ENCODE results near the gene TNFRSF14.

TNFRSF14 gene

DNA sequence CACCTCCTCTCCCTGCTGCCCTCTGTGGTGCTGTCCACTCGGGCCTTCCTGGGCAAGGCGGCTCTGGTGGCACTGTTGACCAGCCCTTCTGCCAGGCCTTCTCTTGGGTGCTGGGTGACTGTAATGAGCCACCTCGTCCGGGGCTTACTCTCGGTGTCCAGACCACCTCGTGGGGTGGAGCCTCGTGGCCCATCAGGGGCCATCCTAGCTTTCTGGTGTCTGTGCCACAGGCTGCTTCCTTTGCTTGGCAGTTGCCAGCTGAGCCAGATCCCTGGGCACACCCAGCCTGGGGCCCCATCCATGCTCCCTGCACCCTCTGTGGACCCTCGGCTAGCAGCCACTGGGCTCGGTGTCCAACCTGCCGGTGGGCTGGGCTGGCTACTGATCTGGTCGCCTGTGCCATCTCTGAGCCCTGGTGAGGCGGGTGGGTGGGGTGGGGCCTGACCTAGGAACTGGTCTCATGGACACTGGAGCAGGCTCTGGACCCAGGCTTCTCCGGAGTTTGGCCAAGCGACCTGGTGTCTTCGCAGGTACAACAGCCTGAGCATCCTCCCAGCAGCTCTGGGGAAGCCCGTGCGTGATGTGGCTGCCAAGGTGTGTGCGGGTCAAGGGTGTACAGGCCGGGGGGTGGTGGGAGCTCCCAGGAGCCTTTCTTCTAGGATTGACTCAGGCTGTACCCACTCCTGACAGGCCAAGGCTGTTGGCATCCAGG, 31.8 kb downstream of the TNFRSF14 start:
- DNase-seq (ENCODE audit: low read depth in 2 of 2): no peak

DNA sequence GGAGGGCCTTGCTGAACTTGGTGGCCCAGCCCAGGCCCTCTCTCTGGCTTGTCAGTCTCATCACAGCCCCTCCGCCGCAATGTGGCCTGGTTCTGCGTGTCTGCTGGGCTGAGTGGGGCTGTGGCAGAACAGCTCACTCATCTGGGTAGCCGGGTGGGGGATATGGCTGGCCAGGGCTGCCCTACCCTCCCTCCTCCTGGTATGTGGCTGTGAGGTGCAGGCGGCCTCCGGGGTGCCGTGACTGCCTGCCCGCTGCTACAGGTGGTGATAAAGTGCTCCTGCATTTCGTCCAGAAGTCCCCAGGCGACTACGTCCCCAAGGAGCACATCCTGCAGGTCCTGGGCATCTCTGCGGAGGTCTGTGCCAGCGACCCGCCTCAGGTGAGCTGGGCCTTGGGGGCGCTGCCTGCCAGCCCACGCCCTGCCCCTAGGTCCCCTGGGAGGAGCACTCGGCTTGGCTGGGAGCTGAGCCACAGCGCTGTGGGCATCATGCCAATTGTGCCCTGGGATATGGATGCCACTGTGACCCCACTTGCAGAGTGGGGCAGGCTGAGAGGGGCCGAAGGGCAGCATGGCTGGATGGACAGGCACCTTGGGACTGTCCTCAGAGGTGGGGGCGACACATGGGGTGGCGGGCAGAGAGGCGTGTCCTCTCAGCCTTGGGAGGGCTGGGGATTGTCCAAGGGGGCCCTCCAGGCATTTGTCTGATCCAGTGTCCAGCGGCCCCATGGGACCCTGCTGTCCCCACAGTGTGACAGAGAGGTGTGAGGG, 32.7 kb downstream of the TNFRSF14 start:
- DNase-seq (ENCODE audit: low read depth in 2 of 2): no peak

DNA sequence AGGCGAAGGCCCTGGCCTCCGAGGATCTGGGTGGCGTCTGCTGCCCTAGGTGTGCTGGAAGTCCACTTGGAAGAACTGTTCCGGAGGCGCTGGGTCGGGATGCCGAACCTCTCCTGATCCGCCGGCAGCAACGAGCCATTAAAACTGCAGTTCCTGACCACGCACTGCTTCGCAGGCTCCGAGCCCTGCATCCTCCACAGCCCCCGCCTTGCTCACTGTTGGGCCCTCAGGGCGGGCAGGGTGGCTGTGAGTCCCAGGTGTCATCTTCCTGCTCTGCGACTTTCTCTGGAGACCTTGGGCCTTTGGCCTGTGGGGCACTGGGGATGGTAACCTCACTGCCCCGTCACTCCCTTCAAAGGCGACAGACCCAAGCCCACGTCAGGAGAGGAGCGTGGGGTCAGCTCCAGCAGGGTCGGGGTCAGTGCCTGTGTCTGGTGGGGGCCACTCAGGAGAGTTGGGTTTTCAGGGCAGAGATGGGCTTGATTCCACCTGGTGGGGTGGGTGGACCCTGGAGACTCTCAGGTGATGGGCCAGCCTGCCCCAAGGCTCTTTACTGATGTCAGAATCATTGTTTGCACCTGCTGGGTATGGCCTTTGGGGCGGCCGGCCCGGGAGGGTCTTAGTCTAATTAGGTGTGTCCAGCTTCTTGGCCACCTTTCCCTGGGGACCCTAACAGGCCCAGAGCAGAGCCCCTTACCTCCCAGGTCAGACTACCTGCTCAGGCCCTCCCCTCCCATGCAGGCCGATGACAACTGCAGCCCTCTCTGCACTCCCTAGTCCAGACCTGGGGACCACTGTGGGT, 33.5 kb downstream of the TNFRSF14 start:
- DNase-seq (ENCODE audit: low read depth in 2 of 2): no peak

DNA sequence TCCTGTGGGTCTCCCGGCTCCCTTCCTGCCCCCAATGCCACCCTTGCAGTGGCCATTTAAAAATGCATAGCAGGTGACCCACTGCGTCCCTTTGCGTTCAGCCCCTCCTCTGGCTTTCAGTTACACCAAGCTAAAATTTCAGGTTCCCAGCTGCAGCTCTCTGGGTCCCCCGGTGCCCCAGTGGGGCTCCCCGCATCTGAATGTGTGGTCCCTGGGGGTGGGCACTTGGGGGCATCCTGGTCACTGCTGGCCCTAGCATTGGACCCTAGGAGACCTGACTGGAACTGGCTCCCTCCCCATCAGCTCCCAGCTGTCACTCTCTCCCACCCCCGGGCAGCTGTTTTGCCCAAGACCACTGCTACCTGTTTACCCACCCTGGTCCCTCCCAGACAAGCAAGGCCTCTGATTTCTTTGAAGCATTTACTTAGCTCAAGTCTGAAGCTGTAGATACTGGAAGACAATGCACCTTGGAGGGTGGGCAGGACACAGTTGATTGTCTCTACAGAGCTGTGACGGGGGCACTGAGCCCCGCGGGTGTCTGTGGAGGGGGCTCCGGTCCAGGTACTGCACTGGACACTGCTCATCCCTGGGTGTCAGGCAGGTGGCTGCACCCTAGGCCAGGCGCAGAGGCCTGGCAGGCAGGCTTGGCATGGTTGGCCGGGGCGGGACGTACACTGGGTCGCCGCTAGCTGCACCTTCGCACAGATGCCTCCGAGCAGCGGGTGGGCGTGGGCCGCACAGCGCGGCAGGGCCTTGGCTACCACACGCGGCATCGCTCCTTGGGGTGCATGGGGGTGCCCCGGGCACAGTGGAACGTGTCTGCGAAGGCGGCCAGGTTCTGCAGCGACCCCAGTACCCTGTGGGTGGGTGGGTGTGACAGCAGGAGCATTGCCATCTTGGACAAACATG, 34.3 kb downstream of the TNFRSF14 start:
- no peak for DNase-seq (ENCODE audit: low read depth in 2 of 2)

DNA sequence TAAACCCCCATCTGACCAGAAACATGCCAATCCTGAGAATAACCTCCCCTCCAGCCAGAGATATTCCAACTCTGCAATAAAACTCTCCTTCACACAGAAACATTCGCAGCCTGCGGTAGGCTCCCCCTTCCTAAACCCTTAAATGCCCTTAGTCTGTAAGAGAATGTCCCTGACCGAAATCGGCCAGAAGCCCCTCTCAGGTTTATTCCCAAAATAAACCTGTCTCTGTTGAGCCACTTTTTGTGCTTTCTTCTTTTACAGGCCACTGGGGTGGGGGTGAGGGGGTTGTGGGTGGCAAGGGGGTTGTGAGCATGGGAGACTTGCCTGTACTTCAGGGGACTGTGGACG, 35.0 kb downstream of the TNFRSF14 start:
- no peak for DNase-seq (ENCODE audit: low read depth in 2 of 2)

DNA sequence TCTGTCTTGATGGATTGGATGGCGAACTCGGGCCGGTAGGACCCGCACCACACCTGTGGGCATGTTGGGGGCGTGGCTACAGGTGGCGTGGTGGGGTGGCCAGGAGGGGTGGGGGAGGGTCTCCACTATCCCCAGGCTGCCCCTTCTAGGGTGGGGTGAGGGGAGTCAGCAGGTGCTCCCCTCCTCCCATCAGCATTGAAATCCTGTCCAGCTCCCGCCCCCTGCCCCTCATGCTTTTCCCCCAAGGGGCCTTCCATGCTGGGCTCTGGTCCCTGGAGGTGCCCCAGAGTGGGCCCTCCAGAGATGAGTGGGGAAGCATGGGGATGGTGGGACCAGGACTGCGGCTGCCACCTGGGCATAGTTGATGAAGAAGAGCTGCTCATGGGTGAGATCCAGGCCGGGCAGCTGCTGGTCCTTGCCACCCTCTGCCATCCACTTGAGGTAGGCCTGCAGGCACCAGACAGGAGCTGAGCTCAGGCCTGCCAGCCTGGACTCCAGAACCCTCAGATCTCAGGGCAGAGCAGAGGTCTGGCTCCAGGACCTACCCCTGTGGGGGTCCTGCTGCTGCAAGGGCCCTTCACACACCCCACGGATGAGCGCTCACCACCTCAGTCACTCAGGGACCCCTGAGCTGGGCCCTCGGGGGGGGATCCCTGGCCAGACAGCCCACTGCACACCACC, 35.5 kb downstream of the TNFRSF14 start:
- DNase-seq (ENCODE audit: low read depth in 2 of 2): no peak

DNA sequence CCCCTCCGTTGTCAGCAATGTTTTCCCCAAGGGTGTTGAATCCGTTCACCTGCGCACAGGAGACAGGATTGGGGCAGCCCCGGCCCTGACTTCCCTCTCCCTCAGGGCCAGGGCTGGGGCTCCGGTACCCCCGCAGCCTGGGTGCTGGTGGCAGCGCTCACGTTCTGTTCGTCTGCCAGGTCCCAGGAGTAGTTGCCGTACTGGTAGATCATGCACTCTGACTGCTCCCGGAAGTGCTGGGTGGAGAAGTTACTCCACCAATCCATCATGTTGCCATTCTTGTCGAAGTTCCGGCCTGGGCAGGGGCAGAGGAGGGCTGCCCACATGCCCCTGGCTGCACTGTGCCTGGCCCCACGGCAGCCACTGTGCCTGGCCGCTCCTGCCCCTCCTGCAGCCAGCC, 36.5 kb downstream of the TNFRSF14 start:
- no peak for DNase-seq (ENCODE audit: low read depth in 2 of 2)

DNA sequence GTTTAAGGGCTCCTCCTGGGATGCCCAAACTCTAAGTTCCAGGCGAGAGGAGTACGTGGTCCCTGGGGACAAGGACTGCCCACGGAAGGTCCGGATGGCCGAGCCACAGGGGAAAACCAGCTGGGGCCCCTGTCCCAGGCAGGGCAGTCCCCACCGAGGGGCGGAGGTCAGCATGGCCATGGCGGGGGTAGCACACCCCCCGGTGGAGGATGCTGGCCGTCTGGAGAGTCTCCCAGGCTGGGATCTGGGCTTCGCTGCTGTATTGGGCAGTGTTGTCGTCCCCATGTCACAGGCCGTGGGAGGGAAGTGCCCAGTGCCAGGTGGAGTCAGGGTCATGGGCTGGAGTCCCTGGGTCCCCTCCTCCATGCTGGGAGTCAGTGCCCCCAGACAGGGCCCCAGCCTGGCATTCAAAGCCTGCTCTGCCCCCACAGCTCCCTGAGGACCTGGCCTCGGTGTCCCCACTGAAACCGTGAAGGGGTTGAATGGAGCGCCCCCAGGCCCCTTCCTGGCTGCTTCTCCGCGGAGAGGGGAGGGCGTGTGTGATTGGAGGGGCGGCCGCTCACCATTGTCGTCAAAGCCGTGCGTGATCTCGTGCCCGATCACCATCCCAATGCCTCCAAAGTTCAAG, 37.2 kb downstream of the TNFRSF14 start:
- DNase-seq (ENCODE audit: low read depth in 2 of 2): no peak

DNA sequence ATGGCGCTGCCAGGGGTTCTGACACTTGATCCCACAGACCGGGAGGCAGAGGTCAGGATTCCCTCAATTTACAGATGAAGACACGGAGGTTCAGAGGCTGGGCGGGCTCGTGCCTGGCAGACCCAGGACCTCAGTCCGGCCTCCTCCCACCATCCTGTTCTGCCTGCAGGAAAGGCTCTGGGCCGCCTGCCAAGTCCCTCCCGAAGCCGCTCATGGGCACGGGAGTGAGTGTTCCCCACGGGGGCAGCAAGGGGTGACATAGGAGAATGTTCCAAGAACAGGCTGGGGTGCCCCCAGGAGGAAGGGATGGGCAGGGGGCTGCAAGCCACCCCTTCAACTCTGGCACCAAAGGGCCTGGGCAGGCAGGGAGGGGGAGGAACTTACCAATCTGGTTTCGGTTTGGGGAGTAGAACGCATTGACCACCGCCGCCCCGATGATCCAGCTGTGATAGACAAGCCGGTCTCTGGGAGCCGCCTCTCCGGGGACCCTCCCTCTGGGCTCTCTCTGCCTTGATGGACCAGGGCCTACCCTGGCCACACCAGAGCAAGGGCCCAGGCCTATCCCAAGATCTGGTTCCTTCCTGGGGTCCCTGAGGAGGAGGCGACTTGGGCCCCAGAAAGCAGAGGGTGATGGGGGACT, 38.0 kb downstream of the TNFRSF14 start:
- DNase-seq (ENCODE audit: low read depth in 2 of 2): no peak

DNA sequence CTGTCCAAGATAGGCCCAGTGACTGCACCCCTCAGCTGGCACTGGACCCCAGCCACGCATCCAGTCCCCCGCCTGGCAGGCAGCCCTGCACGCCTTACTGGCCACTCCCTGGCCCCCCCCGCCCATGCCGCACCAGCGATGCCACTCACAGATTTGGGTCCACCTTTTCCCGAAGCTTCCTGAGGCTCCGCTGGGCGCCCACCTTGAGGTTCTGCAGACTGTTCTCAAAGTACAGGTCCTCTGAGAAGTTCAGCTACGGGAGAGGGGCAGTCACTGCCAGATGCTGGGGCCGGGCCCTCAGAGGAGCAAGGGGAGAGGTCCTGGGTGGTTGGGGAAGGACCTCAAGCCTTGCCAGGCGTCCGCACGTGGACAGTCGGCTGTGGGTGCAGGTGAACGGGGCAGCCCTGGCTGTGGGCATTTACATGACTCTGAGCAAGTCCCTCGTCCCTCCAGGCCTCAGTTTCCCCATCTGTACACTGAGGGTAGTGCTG, 38.5 kb downstream of the TNFRSF14 start:
- no peak for DNase-seq (ENCODE audit: low read depth in 2 of 2)

DNA sequence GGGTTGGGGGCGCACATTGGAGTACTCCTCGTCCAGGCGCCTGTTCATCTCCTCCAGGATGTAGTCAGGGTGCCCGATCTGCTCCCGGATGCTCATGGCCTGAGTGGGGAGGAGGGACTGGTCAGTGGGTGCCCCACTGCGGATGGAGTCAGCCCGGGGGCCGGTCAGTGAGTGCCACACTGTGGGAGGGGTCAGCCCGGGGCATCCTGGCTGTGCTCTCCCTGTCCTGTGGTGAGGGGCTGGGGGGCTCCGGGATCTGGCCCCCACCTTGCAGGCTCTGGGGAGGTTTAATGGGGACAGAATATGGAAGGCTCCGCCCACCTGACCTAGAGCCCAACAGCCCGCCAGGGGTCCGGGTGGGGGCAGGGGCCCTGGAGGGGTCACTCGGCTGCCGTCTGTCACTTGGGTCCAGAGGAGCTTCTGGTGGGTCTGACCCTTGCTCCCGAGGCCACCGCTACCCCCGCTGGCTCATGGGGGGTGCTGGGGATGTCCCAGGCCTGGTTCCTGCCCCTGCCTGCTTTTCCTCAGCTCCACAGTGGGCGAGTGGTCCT, 39.2 kb downstream of the TNFRSF14 start:
- no peak for DNase-seq (ENCODE audit: low read depth in 2 of 2)

DNA sequence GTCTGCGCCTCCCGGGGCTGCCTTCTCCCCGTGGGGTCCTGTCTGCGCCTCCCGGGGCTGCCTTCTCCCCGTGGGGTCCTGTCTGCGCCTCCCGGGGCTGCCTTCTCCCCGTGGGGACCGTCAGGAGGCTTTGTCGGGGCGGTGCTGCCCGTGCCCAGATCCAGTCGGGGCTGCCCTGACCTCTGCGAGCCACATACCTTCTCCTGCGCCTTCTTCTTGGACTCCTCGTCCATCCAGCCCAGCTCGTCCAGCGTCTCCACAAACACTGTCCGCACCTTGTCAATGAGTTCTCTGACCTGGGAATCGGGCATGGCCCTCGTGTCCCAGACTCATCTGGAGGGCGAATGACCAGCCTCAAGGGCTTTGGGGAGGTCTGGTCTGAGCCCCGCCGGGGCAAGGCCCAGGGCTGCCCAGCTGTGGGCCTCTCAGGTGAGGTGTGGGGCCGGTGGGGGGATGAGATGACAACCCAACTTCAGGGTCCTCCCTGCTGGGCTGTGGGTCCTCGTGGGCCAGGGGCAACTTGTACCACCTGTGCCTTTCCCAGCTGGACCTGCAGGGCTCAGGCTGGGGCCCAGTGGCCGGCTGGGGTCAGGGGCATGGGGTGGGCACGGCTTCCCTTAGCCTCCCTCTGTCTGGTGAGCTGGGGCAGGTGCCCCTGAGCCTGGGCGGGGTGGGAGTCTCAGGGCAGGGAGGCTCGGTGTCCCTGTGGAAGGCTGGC, 39.8 kb downstream of the TNFRSF14 start:
- no peak for DNase-seq (ENCODE audit: low read depth in 2 of 2)

DNA sequence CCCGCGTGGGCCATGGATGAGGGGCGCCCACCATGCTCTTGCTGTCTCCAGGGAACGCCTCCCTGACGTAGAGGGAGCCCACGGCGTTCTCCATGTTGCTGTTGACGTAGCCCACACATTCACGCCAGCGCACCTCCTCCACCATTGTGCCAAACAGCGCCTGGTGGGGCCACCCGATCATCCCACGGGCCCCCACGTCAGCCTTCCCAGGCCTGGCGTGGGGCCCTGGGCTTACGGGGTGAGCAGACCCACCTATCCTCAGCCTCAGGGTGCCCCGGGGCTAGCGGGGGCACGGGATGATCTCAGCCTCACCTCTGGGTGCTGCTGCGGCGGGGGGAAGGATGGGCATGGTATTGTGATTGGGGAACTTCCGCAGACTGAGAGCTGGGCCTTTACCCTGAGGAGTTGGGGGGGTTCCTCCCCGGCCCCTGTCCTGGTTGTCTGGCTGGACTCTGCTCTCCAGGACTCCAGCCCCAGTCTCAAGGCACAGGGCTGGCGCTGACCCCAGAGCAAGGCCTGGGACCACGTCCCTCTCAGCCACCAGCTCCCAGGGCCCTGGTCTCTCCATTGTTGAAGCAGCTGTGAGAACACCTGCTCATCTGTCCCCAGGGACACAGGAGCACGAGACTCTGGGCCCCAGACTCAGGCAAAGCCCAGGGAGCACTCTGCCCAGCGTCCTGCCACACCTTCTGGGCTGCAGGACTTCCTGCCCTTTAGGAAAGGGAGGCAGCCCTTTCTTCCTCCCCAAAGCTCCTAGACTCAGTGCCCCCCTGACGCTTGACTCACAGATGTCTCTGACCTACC, 40.6 kb downstream of the TNFRSF14 start:
- no peak for DNase-seq (ENCODE audit: low read depth in 2 of 2)

DNA sequence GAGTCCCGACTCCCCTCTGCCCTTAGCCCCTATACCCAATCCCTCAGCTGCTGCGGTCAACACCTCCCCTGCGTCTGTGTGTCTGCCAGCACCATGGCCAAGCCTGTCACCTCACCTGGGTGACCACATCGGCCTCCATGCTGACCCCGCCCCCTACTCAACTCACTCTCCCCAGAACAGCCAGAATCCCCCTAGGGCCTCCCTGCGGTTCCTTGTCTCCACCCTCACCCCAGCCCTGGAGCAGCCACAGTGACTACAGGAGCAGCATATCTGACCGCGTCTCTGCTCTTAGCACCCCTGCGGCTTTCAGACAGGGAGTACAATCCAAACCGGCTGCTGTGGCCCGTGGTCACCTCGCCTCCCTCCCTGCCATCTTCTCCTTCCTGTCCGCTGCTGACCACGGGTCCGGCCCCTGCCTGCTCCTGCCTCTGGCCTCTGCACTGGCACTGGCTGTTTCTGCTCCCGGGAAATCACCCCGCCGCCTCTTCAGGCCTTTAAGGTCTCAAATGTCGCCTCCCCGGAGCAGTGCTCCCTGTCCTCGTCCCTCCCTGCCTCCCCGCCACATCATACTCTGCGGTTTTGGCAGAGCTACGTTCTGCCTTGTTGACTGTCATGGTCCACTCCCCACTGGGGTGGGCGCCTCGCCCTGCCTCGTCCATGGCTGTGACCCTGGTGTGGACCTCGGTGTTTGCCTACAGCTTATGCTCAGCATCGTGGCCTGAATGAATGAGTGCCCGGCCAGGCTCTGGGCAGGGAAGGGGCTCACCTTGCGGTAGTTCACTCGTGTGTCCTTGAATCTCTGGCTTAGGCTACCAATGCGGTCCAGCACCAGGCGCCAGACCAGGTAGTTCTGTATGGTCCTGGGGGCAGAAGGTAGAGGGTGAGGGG, 41.5 kb downstream of the TNFRSF14 start:
- DNase-seq (ENCODE audit: low read depth in 2 of 2): no peak

DNA sequence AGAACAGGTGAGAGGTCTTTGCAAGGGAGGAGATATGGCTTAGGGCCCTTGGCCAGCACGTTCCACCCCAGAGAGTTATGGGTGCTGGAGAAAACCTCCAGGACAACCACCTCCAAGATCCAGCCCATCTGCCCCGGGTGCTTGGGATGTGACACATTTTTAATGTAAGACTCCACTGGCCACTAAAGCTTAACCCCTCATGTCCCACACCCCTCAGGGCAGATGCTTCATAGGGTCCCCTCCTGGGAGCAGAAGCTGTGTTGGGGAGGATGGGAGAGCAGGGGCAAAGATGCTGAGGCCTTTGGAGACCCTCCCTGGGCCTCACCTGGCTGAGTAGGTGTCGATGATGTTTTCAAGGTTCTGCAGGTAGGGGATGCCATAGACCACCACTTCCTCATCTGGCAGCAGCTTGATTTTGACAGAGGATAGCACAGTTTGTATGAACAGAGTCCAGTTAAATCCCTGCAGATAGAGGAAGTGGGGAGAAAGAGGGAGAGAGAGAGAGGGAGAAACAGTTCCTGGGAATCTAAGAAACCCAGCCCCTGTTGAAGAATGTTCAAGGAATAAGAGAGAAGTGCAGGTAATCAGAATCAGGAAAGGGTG, 42.3 kb downstream of the TNFRSF14 start:
- no peak for DNase-seq (ENCODE audit: low read depth in 2 of 2)

DNA sequence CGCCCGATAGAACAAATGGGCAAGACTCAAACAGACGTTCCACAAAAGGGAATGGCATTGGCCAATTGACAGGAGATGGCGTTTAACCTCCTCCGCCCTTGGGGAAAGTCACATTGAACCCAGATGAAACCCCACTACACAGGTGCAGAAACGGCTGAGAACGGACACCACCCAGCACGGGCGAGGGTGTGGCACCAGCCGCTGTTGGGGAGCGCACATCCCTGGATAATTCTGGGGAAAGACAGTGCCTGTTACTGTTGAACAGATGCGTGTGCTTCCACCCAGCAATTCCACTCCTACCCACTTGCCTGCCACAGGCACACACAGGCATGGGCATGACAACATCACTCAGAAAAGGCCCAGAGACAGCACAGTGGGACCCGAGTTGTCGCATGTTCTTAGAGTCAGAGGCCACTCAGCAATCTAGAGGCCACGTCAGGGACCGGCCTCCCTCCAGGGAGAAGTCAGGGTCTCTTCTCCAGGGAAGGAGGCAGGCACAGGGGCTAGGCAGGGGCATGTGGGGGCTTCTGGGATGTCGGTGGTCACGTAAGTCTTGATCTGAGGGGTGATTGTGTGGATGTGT, 45.6 kb downstream of the TNFRSF14 start:
- DNase-seq (ENCODE audit: low read depth in 2 of 2): no peak
